ENCODE measurements around the gene SGCA.
A peak's percentile ranks its signal among the peaks of the same experiment; 100 is the strongest.

Gene SGCA

GRCh38 chr17:50149417-50150353, 16.1 kb upstream of the SGCA start:
- no peak for DNase-seq (ENCODE audit: low spot score)

DNA sequence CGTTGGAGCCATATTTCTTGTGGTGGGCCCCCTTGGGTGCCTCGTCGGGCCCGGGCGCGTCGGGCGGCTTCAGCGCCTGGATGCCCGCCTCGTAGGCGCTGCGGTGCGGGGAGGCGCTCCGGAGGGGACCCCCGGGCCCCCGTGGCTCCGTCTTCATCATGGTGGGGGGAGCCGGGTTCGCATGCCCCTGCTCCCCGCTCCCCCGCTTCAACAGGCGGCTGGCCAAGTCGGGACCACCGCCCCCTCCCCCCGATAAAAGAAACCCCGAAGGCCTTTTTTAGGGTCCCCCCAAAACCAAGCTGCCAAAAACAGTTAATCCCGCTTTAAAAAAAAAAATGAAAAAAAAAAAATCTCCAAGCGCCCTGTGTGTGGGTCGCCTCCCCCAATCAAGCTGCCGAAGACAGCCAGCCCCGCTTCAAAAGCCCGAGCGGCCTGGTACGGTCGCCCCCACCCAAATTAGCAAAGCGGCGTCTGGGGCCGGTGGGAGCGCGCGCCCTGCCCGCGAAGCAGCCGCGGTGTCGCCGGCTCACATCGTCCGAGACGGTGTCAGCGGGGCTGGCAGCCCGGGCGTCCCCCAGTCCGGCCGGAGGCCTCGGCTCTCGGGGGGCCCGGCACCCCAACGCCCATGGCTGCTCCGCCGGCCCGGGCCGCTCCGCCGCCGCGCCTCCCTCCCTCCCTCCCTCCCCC, 15.3 kb upstream of the SGCA start, which contains the start of gene PPP1R9B:
PPP1R9B (minus strand) TSS at position 324 of the 687 bp plus-strand sequence; CDS start at position 160, 164 bp downstream.
- no peak for DNase-seq (ENCODE audit: low spot score)

DNA sequence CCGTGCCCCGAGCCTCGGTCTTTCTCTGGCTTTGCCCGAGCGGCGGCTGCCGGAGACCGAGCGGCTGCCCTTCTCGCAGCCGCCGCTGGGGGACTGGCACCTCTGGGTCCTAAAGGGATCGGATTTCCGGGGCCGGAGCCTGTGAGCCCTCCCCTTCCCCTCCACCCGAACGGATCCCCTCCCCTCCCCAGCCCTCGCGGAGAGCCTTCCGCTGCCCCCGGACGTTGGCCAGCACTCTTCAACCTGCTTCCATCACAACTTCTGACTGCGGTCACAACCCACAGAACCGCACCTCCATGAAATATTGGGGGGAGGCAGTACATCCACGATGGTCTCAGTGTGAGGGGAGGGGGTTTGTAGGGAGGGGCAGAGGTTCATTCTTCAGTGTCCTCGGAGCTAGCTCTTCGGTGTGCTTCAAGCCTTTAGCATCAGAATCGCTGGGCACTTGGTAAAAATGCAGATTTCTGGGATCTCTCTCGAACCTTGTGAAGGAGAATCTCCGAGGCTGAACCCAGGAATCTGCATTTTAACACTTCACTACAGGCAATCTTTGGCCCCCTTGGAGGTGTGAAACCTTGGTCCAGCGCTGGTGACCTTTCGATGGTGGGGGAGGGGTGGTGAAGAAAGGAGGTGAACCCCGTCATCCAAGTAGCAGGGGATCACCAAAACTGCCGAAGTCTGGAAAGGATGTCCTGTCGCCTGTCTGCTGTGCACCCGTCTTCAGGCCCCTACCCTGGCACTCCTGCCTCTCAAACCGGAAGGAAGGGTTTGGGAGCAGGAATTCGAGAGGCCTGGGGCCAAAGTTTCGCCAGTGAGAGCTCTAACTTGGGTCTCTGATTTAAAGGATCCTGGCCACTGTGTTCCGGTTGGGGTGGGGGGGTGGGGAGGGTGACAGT, 14.5 kb upstream of the SGCA start:
- DNase-seq (ENCODE audit: low spot score), result peak; percentile 85

DNA sequence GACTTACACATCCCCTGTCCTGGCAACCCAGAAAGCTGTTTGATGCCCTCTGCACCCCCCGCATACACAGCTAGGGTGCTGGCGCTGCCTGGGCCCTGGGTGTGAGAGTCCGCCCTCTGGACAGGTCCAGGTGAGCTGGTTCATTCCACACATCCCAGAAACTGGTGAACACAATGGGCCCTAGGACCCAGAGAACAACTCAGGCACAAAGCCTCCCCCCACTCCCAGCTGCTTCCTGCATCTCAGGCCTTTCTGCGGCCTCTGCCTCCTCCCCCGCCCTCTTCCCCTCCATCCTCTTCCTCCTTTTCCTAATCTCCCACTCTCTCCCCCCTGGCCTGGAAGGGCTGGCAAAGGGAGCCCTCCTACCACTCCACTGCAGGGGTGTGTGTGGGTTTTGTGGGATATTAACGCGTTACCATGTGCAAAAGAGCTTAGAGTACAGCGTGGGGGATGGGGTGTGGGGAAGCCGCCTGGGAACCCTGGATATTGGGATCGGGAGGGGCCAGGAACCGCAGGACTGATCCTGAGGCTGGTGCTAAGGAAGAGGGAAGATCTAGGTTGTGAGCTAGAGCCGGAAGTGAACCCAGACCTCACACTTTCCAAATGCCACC, 13.8 kb upstream of the SGCA start:
- peak; percentile 95 for DNase-seq (ENCODE audit: low spot score)

DNA sequence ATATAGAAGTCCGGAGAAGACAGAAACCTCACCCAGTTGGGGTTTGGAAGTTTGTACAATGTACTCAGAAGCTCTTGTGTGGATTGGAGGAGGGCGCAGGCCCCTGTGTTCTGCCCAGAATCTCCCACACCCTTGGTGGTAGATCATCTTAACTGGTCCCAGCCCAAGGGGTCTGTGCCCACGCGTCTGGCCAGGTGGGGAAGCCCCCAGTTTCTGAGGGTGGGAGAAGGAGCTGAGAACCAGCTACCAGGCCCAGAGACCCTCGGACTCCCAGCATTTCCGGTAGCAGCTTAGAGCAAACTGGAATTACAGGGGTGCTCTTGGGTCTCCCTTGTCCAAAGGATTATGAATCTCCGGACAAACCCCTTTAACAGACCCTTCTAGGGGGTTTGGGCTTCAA, 13.1 kb upstream of the SGCA start:
- no peak for DNase-seq (ENCODE audit: low spot score)

DNA sequence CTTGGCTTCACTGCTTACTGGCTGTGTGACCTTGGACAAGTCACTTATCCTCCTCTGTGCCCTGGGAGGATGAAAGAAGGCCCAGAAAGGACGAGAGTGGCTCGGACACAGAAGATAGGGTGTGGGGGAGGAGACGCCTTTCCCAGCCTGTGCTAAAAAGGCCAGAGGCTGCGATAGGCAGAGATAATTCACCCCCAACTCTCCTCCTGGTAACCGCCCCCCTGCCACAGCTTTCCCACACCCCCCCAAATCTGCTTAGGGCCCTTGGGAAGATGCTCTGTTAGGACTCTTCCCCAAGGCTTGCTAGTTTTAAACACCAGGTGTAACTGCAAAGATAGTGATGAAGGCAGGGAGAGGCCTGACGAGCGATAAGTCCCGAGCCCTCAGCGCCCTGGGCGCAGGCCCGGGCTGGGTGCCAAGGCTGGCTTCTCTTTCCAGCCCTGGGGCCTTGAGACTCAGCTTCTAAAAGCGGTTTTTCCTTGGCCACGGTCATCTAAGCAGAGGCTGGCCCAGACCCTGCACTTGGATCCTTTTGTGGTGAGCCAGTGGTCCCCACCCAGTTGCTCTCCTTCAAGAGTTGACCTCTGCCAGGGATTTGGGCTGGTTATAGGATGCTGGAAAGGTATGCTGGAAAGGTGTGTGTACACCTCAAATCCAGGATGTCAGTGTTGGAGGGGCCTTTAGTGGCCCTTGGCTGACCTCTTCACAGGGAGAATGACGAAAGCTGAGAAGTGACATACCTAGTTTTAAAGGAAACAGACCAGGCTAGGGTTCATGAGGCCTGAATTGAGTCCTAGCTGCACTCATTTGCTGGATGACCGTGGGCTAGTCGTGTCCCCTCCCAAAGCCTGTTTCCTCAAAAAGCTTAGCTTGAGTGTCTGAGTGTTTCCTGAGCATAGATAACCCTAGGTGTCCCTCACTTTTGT, 11.9 kb upstream of the SGCA start:
- no peak for DNase-seq (ENCODE audit: low spot score)

GRCh38 chr17:50154604-50155003, 11.2 kb upstream of the SGCA start:
- no peak for DNase-seq (ENCODE audit: low spot score)

DNA sequence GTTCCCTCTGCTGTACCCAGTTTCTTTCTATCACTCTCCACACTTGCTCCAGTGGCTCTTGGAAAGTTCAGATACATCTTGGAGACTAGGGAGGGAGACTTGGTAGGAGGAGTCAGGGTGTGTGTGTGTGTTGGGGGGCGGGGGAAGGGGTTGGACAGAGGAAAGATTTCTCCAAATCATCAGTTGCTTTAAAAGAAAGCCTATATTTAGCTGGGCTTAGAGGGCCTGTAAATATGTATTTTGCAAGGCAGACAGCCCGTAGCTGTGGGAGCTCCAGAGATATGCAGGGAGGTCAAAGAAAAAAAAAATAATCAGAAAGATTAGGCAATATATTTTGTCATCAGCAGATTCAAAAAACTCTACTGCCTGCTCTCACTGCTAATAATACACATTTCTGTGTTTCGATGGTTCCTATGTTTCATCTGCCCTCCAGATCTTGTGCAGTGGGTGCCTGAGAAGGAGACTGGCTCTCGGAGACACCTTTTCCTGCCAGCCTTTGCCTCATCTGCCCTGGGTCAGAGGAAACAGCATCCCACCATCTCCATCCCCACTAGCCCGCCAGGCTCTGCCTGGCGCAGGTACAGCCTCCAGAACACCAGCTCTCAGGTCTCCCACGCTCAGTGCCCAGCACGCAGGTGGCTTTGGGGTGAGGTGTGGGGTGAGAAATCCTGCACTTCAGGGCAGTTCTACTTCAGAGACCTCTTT, 10.5 kb upstream of the SGCA start:
- DNase-seq (ENCODE audit: low spot score), result no peak

GRCh38 chr17:50157891-50158290, 7.9 kb upstream of the SGCA start:
- DNase-seq (ENCODE audit: low spot score), result no peak

- DNase-seq (ENCODE audit: low spot score), result peak; percentile 89
Observed at GRCh38 chr17:50161023-50161910, 4.5 kb upstream of the SGCA start.

DNA sequence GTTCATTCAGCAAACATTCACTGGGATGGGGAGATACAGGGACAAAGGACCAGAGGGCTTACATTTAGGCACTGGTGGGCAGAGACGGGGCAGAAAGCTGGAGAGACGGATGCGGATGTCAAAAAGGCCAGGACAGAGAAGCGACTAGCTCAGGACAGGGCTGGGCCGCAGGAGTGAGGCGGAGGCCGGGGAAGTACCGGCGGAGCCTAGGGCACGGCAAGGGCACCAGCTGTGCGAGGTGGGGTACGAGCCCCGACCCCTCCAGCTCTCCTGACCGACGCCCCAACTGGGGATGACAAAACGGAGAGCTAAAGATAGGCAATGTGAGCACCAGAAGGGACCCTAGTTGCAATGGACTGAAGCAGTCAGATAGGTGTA, 3.9 kb upstream of the SGCA start:
- DNase-seq (ENCODE audit: low spot score), result no peak

DNA sequence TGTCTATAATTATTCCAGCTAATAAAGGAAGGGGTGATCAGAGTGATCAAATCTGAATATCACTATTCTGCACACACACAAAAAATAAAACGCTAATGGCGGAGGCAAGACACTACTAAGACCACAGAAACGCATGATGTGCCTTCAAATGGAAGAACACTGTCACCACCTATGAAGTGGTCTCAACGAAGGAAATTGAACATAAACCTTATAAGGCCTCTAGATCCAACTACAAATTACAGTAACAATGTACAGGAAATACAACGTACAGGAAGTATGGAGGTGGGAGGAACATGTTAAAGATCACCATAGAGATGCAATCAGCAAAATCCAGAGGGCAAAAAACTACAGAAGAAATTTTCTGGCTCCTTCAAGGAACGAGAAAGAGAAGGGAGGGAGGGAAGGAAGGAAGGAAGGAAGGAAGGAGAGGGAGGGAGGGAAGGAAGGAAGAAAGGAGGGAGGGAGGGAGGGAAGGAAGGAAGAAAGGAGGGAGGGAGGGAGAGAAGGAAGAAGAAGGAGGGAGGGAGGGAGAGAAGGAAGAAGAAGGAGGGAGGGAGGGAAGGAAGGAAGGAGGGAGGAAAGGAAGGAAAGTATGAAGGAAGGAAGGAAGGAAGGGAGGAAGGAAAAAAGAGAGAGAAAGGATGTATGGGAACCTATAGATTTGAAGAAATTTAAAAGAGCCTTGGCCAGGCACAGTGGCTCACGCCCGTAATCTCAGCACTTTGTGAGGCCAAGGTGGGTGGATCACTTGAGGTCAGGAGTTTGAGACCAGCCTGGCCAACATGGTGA, 3.1 kb upstream of the SGCA start:
- no peak for DNase-seq (ENCODE audit: low spot score)

GRCh38 chr17:50163843-50164696, 1.7 kb upstream of the SGCA start:
- DNase-seq (ENCODE audit: low spot score), result no peak

- no peak for DNase-seq (ENCODE audit: low spot score)
Observed at GRCh38 chr17:50164697-50164988, 1.2 kb upstream of the SGCA start.

DNA sequence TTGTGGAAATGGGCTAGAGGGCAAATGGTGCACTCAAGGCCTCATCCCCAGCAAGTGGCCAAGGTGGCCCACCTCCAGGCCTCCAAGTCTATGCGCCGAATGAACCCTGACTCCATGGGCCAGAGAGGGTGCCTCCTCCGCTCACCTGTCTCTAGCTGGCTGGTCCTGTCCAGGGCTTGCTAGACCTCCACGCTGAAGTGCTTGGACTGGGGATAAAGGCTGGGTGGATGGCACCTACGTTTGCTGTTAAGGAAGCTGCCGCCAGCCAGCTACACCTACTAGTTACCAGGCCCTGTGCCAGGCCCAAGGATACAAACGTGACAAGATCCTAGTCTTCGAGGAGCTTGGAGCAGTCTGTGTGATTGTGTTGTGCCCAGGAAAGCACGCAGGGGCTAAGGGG, 739 bp upstream of the SGCA start:
- DNase-seq (ENCODE audit: low spot score), result no peak

GRCh38 chr17:50165466-50165865, 339 bp upstream of the SGCA start:
- no peak for DNase-seq (ENCODE audit: low spot score)

DNA sequence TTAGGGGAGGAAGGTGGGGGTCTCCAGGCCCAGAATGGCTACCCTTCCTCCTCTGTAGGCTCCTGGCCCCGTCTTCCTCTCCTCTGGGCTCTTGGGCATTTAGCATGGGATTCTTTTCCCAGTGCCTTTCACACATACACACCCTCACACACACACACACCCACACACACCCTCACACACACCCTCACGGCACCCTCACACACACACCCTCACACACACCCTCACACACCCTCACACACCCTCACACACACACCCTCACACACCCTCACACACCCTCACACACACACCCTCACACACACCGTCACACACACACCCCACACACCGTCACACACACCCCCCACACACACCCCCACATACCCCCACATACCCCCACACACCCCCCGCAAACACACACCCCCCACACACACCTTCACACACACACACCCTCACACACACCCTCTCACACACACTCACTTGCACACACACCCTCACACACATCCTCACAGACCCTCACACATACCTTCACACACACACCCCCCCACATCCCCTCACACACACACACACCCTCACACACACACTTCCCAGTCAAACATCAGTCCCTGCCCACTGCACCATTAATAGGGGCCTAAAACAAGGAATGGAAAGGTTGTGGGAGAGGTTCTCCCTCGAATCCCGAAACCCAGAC, 845 bp downstream of the SGCA start:
- no peak for DNase-seq (ENCODE audit: low spot score)

Data from pons (tissue), 1 donor.